ENCODE data around the gene URB1. TPM values are rescaled to one million over a fixed set of nuclear protein-coding genes. Genes with fewer than 3 reads are reported as not detected.
"Not testable (repeated sequence)": the region's sequence is repeated elsewhere in the genome, so short reads cannot be mapped to it uniquely, and the experiment has no call there.

Gene URB1
- total RNA-seq = 10 to 100 TPM in 3 of 4 donors, 1 to 10 TPM in 1; 4.4 to 14.9 (median 11.0) TPM

- peaks cover 0 to 14% (median 4%) of the 10 kb centered on the region in 4 donors for H3K4me1 ChIP-seq
- H3K36me3 ChIP-seq = no peaks in the 10 kb centered on the region
- no peaks in the 10 kb centered on the region for H3K27me3 ChIP-seq
- peak; percentile 91 to 99 (median 96) for DNase-seq
- peak within 1 kb of the TSS; percentile 55 to 98 (median 85) for H3K4me3 ChIP-seq
- no peaks in the 10 kb centered on the region for H3K9me3 ChIP-seq
- H3K27ac ChIP-seq = peak within 1 kb of the TSS; percentile 73 to 92 (median 86)
- TF ChIP-seq, protein P1, sequence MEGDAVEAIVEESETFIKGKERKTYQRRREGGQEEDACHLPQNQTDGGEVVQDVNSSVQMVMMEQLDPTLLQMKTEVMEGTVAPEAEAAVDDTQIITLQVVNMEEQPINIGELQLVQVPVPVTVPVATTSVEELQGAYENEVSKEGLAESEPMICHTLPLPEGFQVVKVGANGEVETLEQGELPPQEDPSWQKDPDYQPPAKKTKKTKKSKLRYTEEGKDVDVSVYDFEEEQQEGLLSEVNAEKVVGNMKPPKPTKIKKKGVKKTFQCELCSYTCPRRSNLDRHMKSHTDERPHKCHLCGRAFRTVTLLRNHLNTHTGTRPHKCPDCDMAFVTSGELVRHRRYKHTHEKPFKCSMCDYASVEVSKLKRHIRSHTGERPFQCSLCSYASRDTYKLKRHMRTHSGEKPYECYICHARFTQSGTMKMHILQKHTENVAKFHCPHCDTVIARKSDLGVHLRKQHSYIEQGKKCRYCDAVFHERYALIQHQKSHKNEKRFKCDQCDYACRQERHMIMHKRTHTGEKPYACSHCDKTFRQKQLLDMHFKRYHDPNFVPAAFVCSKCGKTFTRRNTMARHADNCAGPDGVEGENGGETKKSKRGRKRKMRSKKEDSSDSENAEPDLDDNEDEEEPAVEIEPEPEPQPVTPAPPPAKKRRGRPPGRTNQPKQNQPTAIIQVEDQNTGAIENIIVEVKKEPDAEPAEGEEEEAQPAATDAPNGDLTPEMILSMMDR (IDR thresholded peaks at IDR 0.05) = peak in 2 of 6 experiments; percentile 17 to 36
- TF ChIP-seq POLR2A (IDR thresholded peaks at IDR 0.05) = peak; percentile 75 to 88
Observed at GRCh38 chr21:32392880-32393676, at the start of gene URB1. TSS of gene URB1 (minus strand) at chr21:32393012. CDS start at chr21:32392910, 102 bp downstream.

DNA sequence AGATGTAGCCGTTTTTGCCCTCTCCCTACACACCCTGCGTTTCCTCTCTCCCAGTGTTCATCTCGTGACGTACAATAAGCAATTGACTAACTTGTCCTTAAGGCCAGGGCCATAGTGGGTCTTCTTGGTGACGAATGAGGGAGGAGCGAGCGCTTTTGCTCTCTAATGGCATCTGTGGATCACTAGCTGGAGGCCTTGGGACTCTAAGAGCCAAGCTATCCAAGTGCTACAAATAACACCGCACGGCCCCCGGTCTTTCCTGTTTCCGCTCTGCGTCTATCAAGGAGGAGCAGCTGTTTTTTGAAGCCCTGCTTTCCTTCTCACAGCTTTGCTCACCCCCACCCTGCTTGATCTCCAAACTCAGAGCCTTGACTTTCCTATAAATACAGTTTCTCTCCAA, 44.9 kb upstream of the URB1 start:
- Histone ChIP-seq H3K27ac (no peak overlapping the region), H3K4me1 (no peaks in the 10 kb centered on the region), H3K9me3 (no peaks in the 10 kb centered on the region), H3K4me3 (no peak overlapping the region), H3K36me3 (no peaks in the 10 kb centered on the region), H3K27me3 (no peaks in the 10 kb centered on the region)
- TF ChIP-seq POLR2A (IDR thresholded peaks at IDR 0.05) = no peak
- TF ChIP-seq, protein P1 (IDR thresholded peaks at IDR 0.05) = no peak
- no peak for DNase-seq

- not testable (repeated sequence) for H3K9me3 ChIP-seq, DNase-seq, H3K4me3 ChIP-seq, H3K36me3 ChIP-seq, H3K27ac ChIP-seq, H3K4me1 ChIP-seq, H3K27me3 ChIP-seq
Observed at GRCh38 chr21:32432982-32433660, 40.3 kb upstream of the URB1 start.

DNA sequence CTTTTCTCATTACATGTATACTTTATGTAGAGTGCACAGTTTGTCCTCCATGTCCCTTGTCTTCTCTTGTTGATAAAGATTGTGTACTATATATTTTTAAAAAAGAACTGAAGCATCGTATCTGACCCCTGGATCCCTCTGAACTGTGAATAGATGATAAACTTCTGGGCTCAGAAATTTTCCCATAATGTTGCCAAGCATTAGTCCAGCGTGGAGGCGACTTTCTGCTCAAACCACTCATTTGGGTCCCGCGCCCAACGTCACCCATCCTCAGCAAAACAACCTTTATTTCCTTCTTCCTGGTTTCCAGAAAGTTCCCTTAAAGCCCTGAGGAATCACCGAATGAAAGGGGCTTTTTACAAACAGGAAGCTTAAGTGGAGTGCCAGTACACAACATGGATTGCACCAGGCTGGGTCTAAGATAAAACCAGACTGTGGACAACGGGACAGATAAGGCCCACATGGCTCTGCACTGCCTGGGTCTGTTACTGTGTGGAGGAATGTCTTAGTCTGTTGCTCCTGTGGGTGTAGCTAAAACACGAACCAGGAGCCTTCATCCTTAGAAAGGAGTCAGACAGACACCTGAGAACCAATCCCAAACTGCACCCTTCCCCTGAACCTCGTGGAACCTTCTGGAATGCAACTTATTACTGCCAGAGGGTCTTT, 35.3 kb upstream of the URB1 start:
- H3K27me3 ChIP-seq = no peaks in the 10 kb centered on the region
- H3K4me1 ChIP-seq = no peaks in the 10 kb centered on the region
- H3K9me3 ChIP-seq = no peaks in the 10 kb centered on the region
- H3K4me3 ChIP-seq = no peak overlapping the region
- H3K36me3 ChIP-seq = no peaks in the 10 kb centered on the region
- TF ChIP-seq, protein P1 (IDR thresholded peaks at IDR 0.05) = no peak
- no peak for TF ChIP-seq POLR2A (IDR thresholded peaks at IDR 0.05)
- no peak overlapping the region for H3K27ac ChIP-seq
- DNase-seq = no peak

GRCh38 chr21:32426592-32427051, 33.8 kb upstream of the URB1 start:
- no peaks in the 10 kb centered on the region for H3K27me3 ChIP-seq
- no peak overlapping the region for H3K27ac ChIP-seq
- DNase-seq = no peak
- H3K4me3 ChIP-seq = no peak overlapping the region
- H3K36me3 ChIP-seq = no peaks in the 10 kb centered on the region
- no peaks in the 10 kb centered on the region for H3K9me3 ChIP-seq
- no peaks in the 10 kb centered on the region for H3K4me1 ChIP-seq
- TF ChIP-seq, protein P1 (IDR thresholded peaks at IDR 0.05) = no peak
- TF ChIP-seq POLR2A (IDR thresholded peaks at IDR 0.05) = no peak

Data from Peyer's patch (tissue), 4 donors.